ENCODE results near the gene CBX1. TPM values are rescaled to one million over a fixed set of nuclear protein-coding genes. Genes with fewer than 3 reads are reported as not detected.

The CBX1 gene
- total RNA-seq, 1 donor from 2014 or later: 22.1 TPM

GRCh38 chr17:48059125-48059668 lies 42.1 kb downstream of the CBX1 start:
- Histone ChIP-seq H3K36me3 (ENCODE audit: control insufficient read depth, insufficient read depth, low read length) (peaks cover 35% of the 10 kb centered on the region), H3K27me3 (ENCODE audit: control insufficient read depth, insufficient read depth, low read length) (no peaks in the 10 kb centered on the region), H3K4me3 (ENCODE audit: low read depth, low read length) (no peak overlapping the region)
- FAIRE-seq: no peak
- TF ChIP-seq, protein P1, sequence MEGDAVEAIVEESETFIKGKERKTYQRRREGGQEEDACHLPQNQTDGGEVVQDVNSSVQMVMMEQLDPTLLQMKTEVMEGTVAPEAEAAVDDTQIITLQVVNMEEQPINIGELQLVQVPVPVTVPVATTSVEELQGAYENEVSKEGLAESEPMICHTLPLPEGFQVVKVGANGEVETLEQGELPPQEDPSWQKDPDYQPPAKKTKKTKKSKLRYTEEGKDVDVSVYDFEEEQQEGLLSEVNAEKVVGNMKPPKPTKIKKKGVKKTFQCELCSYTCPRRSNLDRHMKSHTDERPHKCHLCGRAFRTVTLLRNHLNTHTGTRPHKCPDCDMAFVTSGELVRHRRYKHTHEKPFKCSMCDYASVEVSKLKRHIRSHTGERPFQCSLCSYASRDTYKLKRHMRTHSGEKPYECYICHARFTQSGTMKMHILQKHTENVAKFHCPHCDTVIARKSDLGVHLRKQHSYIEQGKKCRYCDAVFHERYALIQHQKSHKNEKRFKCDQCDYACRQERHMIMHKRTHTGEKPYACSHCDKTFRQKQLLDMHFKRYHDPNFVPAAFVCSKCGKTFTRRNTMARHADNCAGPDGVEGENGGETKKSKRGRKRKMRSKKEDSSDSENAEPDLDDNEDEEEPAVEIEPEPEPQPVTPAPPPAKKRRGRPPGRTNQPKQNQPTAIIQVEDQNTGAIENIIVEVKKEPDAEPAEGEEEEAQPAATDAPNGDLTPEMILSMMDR (IDR thresholded peaks at IDR 0.05; ENCODE audit: insufficient read depth, low read length, severe bottlenecking): no peak
- no peak for DNase-seq (ENCODE audit: low read depth)

DNA sequence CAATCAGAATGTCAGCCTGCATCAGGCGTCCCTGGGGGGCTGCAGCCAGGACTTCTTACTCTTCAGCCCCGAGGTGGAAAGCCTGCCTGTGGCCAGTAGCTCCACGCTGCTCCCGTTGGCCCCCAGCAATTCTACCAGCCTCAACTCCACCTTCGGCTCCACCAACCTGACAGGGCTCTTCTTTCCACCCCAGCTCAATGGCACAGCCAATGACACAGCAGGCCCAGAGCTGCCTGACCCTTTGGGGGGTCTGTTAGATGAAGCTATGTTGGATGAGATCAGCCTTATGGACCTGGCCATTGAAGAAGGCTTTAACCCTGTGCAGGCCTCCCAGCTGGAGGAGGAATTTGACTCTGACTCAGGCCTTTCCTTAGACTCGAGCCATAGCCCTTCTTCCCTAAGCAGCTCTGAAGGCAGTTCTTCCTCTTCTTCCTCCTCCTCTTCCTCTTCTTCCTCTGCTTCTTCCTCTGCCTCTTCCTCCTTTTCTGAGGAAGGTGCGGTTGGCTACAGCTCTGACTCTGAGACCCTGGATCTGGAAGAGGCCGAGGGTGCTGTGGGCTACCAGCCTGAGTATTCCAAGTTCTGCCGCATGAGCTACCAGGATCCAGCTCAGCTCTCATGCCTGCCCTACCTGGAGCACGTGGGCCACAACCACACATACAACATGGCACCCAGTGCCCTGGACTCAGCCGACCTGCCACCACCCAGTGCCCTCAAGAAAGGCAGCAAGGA lies 42.7 kb downstream of the CBX1 start:
- TF ChIP-seq, protein P1 (IDR thresholded peaks at IDR 0.05; ENCODE audit: insufficient read depth, low read length, severe bottlenecking): no peak
- FAIRE-seq (no peak), DNase-seq (ENCODE audit: low read depth) (no peak)
- Histone ChIP-seq H3K36me3 (ENCODE audit: control insufficient read depth, insufficient read depth, low read length) (peaks cover 38% of the 10 kb centered on the region), H3K4me3 (ENCODE audit: low read depth, low read length) (no peak overlapping the region), H3K27me3 (ENCODE audit: control insufficient read depth, insufficient read depth, low read length) (no peaks in the 10 kb centered on the region)

GRCh38 chr17:48057626-48058025 lies 43.7 kb downstream of the CBX1 start:
- Histone ChIP-seq H3K27me3 (ENCODE audit: control insufficient read depth, insufficient read depth, low read length) (no peaks in the 10 kb centered on the region), H3K36me3 (ENCODE audit: control insufficient read depth, insufficient read depth, low read length) (peaks cover 38% of the 10 kb centered on the region), H3K4me3 (ENCODE audit: low read depth, low read length) (no peak overlapping the region)
- TF ChIP-seq, protein P1 (IDR thresholded peaks at IDR 0.05; ENCODE audit: insufficient read depth, low read length, severe bottlenecking): no peak
- FAIRE-seq (no peak), DNase-seq (ENCODE audit: low read depth) (no peak)

DNA sequence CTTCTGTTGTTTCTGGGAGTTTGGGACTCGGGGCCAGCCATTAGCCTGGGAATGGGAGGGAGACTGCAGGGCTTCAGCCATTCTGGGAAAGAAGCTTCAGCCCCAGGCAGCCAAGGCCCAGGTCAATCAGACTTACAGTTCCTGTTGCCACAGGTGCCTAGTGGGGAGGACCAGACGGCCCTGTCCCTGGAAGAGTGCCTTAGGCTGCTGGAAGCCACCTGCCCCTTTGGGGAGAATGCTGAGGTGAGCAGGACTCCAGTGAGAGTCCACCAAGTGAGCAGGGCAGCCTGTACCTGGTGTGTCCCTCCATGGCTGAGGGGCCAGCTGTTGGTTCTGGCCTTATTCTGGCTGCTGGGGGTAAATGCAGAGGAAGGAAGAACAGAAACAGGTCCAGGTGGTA lies 44.4 kb downstream of the CBX1 start:
- no peaks in the 10 kb centered on the region for H3K27me3 ChIP-seq (ENCODE audit: control insufficient read depth, insufficient read depth, low read length)
- DNase-seq (ENCODE audit: low read depth) (no peak), FAIRE-seq (no peak)
- no peak overlapping the region for H3K4me3 ChIP-seq (ENCODE audit: low read depth, low read length)
- H3K36me3 ChIP-seq (ENCODE audit: control insufficient read depth, insufficient read depth, low read length): peaks cover 39% of the 10 kb centered on the region
- TF ChIP-seq, protein P1 (IDR thresholded peaks at IDR 0.05; ENCODE audit: insufficient read depth, low read length, severe bottlenecking): no peak

- H3K4me3 ChIP-seq (ENCODE audit: low read depth, low read length): no peak overlapping the region
- peaks cover 36% of the 10 kb centered on the region for H3K36me3 ChIP-seq (ENCODE audit: control insufficient read depth, insufficient read depth, low read length)
- TF ChIP-seq, protein P1 (IDR thresholded peaks at IDR 0.05; ENCODE audit: insufficient read depth, low read length, severe bottlenecking): no peak
- FAIRE-seq (no peak), DNase-seq (ENCODE audit: low read depth) (no peak)
- no peaks in the 10 kb centered on the region for H3K27me3 ChIP-seq (ENCODE audit: control insufficient read depth, insufficient read depth, low read length)
Measured at GRCh38 chr17:48056246-48056745, 45.0 kb downstream of the CBX1 start.
